Measurements from ENCODE around the gene ASMTL. TPM values are rescaled to one million over a fixed set of nuclear protein-coding genes. Genes with fewer than 3 reads are reported as not detected.
"Not testable (repeated sequence)": the region's sequence is repeated elsewhere in the genome, so short reads cannot be mapped to it uniquely, and the experiment has no call there.

The ASMTL gene
- 10 to 100 TPM; 84.8 to 94.2 TPM for total RNA-seq

GRCh38 chrX:1452516-1453394 lies at the start of gene ASMTL:
ASMTL (minus strand) TSS chrX:1452909; CDS start chrX:1452840, 69 bp downstream.
- DNase-seq (ENCODE audit: low spot score) (peak; percentile 99), ATAC-seq (peak; percentile 92 to 93)
- Mint-ChIP-seq H3K27ac (peak within 1 kb of the TSS; percentile 1 to 71), H3K9me3 (peaks cover 21% of the 10 kb centered on the region), H3K27me3 (no peaks in the 10 kb centered on the region), H3K36me3 (peaks cover 25% of the 10 kb centered on the region), H3K4me3 (peak within 1 kb of the TSS; percentile 89), H3K4me1 (ENCODE audit: low read depth in 2 of 2) (peaks cover 29 to 31% of the 10 kb centered on the region in 2 donors)

DNA sequence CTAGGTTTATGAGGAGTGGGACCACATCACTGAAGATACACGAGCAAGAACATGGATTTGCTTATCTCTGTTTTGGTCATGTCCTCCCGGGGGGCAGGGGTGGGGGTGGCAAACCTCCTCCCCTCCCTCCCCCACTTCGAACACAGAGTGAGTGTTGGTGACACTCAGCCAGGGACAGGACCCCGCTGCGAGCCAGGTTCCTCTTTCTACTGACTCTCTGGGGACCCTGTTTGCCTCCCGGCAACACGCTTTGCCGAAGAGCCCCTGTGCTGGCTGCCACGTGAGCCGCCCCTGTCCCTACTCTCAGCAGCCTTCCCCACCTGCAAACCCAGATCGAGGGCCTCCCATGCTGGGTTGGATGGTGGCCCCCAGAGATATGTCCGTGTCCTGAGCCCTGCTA lies 49.5 kb upstream of the ASMTL start:
- H3K36me3 Mint-ChIP-seq, result no peaks in the 10 kb centered on the region
- no peak for DNase-seq (ENCODE audit: low spot score)
- H3K4me3 Mint-ChIP-seq, result peak overlapping the region; percentile 39
- H3K9me3 Mint-ChIP-seq, result no peaks in the 10 kb centered on the region
- H3K27me3 Mint-ChIP-seq, result no peaks in the 10 kb centered on the region
- ATAC-seq, result no peak
- peaks cover 23% of the 10 kb centered on the region in 2 donors for H3K4me1 Mint-ChIP-seq (ENCODE audit: low read depth in 2 of 2)
- peak overlapping the region; percentile 80 to 82 for H3K27ac Mint-ChIP-seq

DNA sequence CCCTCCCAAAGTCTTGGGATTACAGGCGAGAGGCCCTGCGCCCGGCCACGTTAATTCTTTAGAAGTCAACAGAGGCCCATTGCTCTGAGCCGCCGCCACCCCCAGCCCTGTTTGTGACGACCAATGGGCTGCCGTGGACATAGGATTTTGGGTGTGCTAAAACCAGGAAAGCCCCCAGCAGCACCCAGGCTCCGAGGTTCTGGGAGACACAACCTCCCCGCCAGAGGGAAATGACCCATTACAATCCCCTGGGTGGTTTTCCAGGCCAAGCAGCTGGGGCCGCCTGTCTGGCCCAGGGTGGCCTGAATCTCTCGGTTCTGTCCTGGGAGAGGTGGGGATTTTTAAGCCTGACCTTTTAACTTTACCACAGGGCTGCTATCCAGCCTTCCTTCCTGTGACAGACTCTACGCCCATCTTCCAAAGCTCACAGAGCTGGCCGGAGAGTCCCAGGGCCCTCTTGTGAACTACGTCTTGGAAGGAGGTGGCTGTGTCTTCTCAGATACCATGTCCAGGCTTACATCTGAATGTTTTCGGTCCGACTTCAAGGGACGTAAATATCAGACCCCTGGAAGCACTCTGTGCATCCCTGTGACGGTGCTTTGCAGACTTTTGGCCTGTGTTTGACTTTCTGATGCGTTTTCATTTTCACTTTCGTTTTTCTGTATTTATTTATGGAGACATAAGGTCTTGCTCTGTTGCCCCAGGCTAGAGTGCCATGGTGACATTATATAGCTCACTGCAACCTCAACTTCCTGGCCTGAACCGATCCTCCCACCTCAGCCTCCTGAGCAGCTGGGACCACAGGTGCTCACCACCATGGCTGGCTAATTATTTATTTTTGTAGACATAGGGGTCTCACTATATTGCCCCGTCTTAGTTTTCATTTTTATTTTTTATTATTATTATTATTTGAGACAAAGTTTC lies 48.3 kb upstream of the ASMTL start:
- no peak for DNase-seq (ENCODE audit: low spot score)
- H3K27me3 Mint-ChIP-seq, result no peaks in the 10 kb centered on the region
- H3K4me3 Mint-ChIP-seq, result peak overlapping the region; percentile 81
- H3K27ac Mint-ChIP-seq, result peak overlapping the region; percentile 80 to 91
- H3K9me3 Mint-ChIP-seq, result no peaks in the 10 kb centered on the region
- peaks cover 23 to 29% of the 10 kb centered on the region in 2 donors for H3K4me1 Mint-ChIP-seq (ENCODE audit: low read depth in 2 of 2)
- no peaks in the 10 kb centered on the region for H3K36me3 Mint-ChIP-seq
- ATAC-seq, result peak; percentile 88 to 90

DNA sequence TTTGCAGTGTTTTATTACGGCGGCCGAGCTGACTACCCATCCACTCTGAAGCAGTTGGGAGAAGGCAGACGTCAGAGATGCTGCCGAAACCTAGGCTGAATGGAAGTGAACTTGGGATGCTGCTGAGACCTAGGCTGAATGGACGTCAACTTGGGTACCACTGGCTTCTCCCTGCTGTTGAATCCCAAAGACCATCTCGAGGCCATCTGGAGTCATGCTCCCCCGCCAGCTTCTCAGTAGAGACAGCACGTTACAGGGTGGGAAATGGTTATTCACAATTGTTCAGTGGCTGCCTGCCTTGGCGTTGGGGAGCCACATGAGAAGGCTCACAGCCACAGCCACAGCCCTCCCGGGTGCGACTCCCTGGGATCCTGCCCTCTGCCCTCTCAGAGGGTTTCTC lies 43.4 kb upstream of the ASMTL start:
- ATAC-seq (no peak), DNase-seq (ENCODE audit: low spot score) (no peak)
- peaks cover 8% of the 10 kb centered on the region for H3K36me3 Mint-ChIP-seq
- peak overlapping the region; percentile 43 to 66 for H3K27ac Mint-ChIP-seq
- peaks cover 15 to 35% of the 10 kb centered on the region in 2 donors for H3K4me1 Mint-ChIP-seq (ENCODE audit: low read depth in 2 of 2)
- no peaks in the 10 kb centered on the region for H3K27me3 Mint-ChIP-seq
- H3K4me3 Mint-ChIP-seq, result no peak overlapping the region
- H3K9me3 Mint-ChIP-seq, result peaks cover 6% of the 10 kb centered on the region

DNA sequence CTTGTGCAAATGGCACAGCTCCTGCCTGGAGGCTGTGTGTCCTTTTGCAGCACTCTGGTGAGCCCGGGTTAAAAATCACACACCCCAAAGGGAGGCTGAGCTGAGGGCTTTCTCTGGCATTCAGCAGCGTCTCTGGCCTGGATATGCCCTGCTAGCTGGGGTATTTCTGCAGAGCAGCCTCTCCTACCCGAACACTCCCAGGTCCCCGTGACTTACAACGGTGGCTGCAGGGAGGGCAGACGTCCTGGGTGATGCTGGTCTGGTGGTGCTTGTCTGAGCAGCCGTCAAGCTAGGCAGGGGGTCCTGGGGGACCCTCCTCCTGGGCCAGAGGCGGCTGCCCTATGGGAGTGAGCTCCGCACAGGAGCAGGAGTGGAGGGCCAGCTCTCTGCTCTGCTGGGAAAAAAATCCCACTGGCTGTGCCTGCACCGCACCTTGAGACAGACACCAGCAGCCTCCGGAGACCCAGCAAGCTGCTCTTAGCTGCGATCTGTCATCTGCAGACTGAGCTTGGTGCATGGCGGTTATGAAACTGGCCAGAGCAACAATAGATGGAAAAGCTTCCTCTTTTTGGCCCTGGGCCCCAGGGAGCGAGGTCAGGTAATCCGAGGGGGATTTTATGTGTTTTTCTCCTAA lies 41.3 kb upstream of the ASMTL start:
- DNase-seq (ENCODE audit: low spot score) (no peak), ATAC-seq (peak; percentile 18 to 33)
- Mint-ChIP-seq H3K27me3 (no peaks in the 10 kb centered on the region), H3K4me3 (no peak overlapping the region), H3K9me3 (peaks cover 6% of the 10 kb centered on the region), H3K36me3 (peaks cover 11% of the 10 kb centered on the region), H3K27ac (peak overlapping the region; percentile 51 to 80), H3K4me1 (ENCODE audit: low read depth in 2 of 2) (peaks cover 14 to 34% of the 10 kb centered on the region in 2 donors)

DNA sequence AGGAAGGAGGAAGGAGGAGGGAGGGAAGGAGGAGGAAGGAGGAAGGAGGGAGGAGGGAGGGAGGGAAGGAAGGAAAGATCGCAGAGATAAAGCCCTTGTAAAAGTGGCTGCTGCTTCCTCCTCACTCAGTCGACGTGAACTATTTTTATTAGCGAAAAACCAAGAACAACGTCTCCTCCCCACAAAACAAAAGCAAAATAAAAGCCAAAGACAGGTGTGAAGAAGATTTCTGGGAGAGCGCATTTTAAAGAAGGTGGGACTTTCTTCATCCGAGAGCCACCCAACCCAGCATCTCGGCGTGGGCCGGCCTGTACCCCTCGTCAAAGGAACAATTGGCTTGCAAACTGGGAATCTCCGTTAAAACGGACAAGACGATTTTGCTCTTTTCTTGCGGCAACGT lies 40.7 kb upstream of the ASMTL start:
- DNase-seq (ENCODE audit: low spot score) (no peak), ATAC-seq (no peak)
- H3K4me3 Mint-ChIP-seq, result no peak overlapping the region
- H3K9me3 Mint-ChIP-seq, result peaks cover 6% of the 10 kb centered on the region
- H3K27ac Mint-ChIP-seq, result peak overlapping the region; percentile 51 to 80
- H3K36me3 Mint-ChIP-seq, result peaks cover 15% of the 10 kb centered on the region
- peaks cover 14 to 39% of the 10 kb centered on the region in 2 donors for H3K4me1 Mint-ChIP-seq (ENCODE audit: low read depth in 2 of 2)
- no peaks in the 10 kb centered on the region for H3K27me3 Mint-ChIP-seq

- Mint-ChIP-seq H3K4me3 (no peak overlapping the region), H3K9me3 (peaks cover 6% of the 10 kb centered on the region), H3K4me1 (ENCODE audit: low read depth in 2 of 2) (peaks cover 14 to 40% of the 10 kb centered on the region in 2 donors), H3K27ac (peak overlapping the region; percentile 60 to 80), H3K27me3 (no peaks in the 10 kb centered on the region), H3K36me3 (peaks cover 15% of the 10 kb centered on the region)
- ATAC-seq (no peak), DNase-seq (ENCODE audit: low spot score) (no peak)
These were observed 39.8 kb upstream of the ASMTL start for GRCh38 chrX:1492421-1493012.

- DNase-seq (ENCODE audit: low spot score) (peak; percentile 67), ATAC-seq (peak; percentile 88 to 94)
- H3K4me1 Mint-ChIP-seq (ENCODE audit: low read depth in 2 of 2), result peaks cover 20 to 46% of the 10 kb centered on the region in 2 donors
- H3K27ac Mint-ChIP-seq, result peak overlapping the region; percentile 38 to 60
- H3K9me3 Mint-ChIP-seq, result peaks cover 6% of the 10 kb centered on the region
- no peak overlapping the region for H3K4me3 Mint-ChIP-seq
- no peaks in the 10 kb centered on the region for H3K27me3 Mint-ChIP-seq
- peaks cover 15% of the 10 kb centered on the region for H3K36me3 Mint-ChIP-seq
These were observed 39.2 kb upstream of the ASMTL start for GRCh38 chrX:1491851-1492349.

DNA sequence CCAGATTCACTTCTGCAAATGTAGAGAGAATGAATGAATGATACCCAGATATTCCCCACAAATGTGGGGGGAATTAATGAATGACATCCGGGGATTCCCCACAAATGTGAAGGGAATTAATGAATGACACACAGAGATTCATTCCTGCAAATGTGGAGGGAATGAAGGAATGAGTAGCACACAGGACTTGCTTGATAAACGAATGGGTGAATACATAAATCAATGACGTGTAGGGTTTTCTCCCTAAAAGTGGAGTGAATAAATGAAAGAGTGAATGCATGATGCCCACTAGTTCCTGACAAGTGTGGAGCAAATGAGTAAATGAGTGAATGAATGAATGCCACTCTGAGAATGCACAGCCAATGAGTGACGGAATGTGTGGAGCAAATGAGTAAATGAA lies 38.5 kb upstream of the ASMTL start:
- ATAC-seq; DNase-seq (ENCODE audit: low spot score); H3K4me3 Mint-ChIP-seq; H3K9me3 Mint-ChIP-seq; H3K27me3 Mint-ChIP-seq: not testable (repeated sequence)
- peaks cover 20 to 45% of the 10 kb centered on the region in 2 donors for H3K4me1 Mint-ChIP-seq (ENCODE audit: low read depth in 2 of 2)
- H3K27ac Mint-ChIP-seq, result peak overlapping the region; percentile 38 to 60
- H3K36me3 Mint-ChIP-seq, result peaks cover 15% of the 10 kb centered on the region

DNA sequence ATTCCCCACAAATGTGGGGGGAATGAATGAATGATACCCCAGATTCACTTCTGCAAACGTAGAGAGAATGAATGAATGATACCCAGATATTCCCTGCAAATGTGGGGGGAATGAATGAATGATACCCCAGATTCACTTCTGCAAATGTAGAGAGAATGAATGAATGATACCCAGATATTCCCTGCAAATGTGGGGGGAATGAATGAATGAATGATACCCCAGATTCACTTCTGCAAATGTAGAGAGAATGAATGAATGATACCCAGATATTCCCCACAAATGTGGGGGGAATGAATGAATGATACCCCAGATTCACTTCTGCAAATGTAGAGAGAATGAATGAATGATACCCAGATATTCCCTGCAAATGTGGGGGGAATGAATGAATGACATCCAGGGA lies 38.0 kb upstream of the ASMTL start:
- Mint-ChIP-seq H3K4me1 (ENCODE audit: low read depth in 2 of 2) (peaks cover 20 to 42% of the 10 kb centered on the region in 2 donors), H3K36me3 (peaks cover 15% of the 10 kb centered on the region)
- not testable (repeated sequence) for DNase-seq (ENCODE audit: low spot score); H3K4me3 Mint-ChIP-seq; H3K27ac Mint-ChIP-seq; H3K9me3 Mint-ChIP-seq; H3K27me3 Mint-ChIP-seq; ATAC-seq

DNA sequence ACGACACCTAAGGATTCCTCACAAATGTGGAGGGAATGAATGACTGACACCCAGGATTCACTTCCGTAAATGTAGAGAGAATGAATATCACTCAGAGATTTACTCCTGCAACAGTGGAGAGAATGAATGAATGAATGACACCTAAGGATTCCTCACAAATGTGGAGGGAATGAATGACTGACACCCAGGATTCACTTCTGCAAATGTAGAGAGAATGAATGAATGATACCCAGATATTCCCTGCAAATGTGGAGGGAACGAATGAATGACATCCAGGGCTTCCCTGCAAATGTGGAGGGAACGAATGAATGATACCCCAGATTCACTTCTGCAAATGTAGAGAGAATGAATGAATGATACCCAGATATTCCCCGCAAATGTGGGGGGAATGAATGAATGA lies 36.6 kb upstream of the ASMTL start:
- H3K27me3 Mint-ChIP-seq; DNase-seq (ENCODE audit: low spot score); H3K4me3 Mint-ChIP-seq; H3K9me3 Mint-ChIP-seq; ATAC-seq; H3K27ac Mint-ChIP-seq: not testable (repeated sequence)
- Mint-ChIP-seq H3K4me1 (ENCODE audit: low read depth in 2 of 2) (peaks cover 21 to 40% of the 10 kb centered on the region in 2 donors), H3K36me3 (peaks cover 15% of the 10 kb centered on the region)

- H3K36me3 Mint-ChIP-seq, result peaks cover 15% of the 10 kb centered on the region
- no peak for DNase-seq (ENCODE audit: low spot score)
- no peak for ATAC-seq
- peaks cover 27 to 45% of the 10 kb centered on the region in 2 donors for H3K4me1 Mint-ChIP-seq (ENCODE audit: low read depth in 2 of 2)
- H3K9me3 Mint-ChIP-seq, result peaks cover 6% of the 10 kb centered on the region
- no peak overlapping the region for H3K4me3 Mint-ChIP-seq
- H3K27ac Mint-ChIP-seq, result peak overlapping the region; percentile 33 to 50
- H3K27me3 Mint-ChIP-seq, result no peaks in the 10 kb centered on the region
These were observed 36.0 kb upstream of the ASMTL start for GRCh38 chrX:1488745-1489144.

GRCh38 chrX:1488141-1488540 lies 35.4 kb upstream of the ASMTL start:
- ATAC-seq (no peak), DNase-seq (ENCODE audit: low spot score) (no peak)
- Mint-ChIP-seq H3K27me3 (no peaks in the 10 kb centered on the region), H3K36me3 (peaks cover 15% of the 10 kb centered on the region), H3K9me3 (peaks cover 6% of the 10 kb centered on the region), H3K4me1 (ENCODE audit: low read depth in 2 of 2) (peaks cover 33 to 42% of the 10 kb centered on the region in 2 donors), H3K4me3 (no peak overlapping the region), H3K27ac (peak overlapping the region; percentile 33 to 50)
